Measurements from ENCODE around the gene SDF4. TPM values are rescaled to one million over a fixed set of nuclear protein-coding genes. Genes with fewer than 3 reads are reported as not detected.

The SDF4 gene
- total and polyA plus RNA-seq, 2 of the 4 experiments (the other 2 are of a cell fraction): 57.0 to 250 TPM

DNA sequence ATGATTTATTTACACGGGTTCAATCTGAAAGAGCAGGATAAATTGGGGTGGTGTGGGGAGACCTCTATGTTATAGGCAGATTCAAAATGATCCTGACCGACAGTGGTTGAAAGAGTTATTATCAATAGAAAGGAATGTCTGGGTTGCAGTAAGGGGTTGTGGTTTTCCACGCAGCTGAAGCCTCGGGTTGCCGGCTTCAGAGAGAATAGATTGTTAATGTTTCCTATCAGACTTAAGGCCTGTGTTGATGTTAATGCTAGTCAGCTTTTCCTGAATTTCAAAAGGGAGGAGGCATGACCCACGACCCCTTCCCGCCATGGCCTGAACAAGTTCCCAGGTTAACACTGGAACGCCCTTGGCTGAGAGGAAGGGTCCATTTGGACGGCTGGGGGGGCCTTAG lies 44.0 kb upstream of the SDF4 start:
- peak overlapping the region; percentile 44; the same call in 1 of the 2 replicates for H2BK120ac ChIP-seq (ENCODE audit: low read depth, low read length)
- intact Hi-C loops (cut with micrococcal nuclease) (no loop called here), dilution Hi-C loops (cut with HindIII; ENCODE audit: low sequenced_read_pairs, unreplicated experiment) (no loop called here), in situ Hi-C loops (cut with MboI; ENCODE audit: low sequenced_read_pairs) (no loop called here)
- WGBS, 2 experiments (ENCODE audit: extremely low coverage in 2 of 2, insufficient read length in 1 of 2): 48% methylated on average over 3 of the region's 9 CpGs; no CpG with 5 or more reads in 1 of the 2 experiments
- H3K4me1 ChIP-seq (ENCODE audit: control insufficient read depth, insufficient read depth, low read length): peaks cover 30% of the 10 kb centered on the region
- peak overlapping the region; percentile 52 for H4K91ac ChIP-seq (ENCODE audit: insufficient read depth, low read depth, low read length)
- H3K36me3 ChIP-seq (ENCODE audit: control insufficient read depth, insufficient read depth, low read length): peaks cover 12% of the 10 kb centered on the region
- H3K9me3 ChIP-seq (ENCODE audit: control insufficient read depth, insufficient read depth, low read length): no peaks in the 10 kb centered on the region
- H4K8ac ChIP-seq (ENCODE audit: low read depth in 2 of 2, low read length in 2 of 2): peak overlapping the region; percentile 64 to 68; a peak in 3 of 4 replicates
- peak overlapping the region; percentile 90 for H3K4ac ChIP-seq (ENCODE audit: low read depth, low read length)
- H2BK20ac ChIP-seq (ENCODE audit: low read depth, low read length): peak overlapping the region; percentile 90
- peak overlapping the region; percentile 87; the same call in 1 of the 3 replicates for H2BK15ac ChIP-seq (ENCODE audit: low read depth, low read length)
- ChIA-PET POLR2A (ENCODE audit: unreplicated experiment) (no interaction called here), CTCF (interaction anchor here (0.6 to 1.2 kb wide), 2 partner anchors 15 to 27 kb away, joined by 3 to 5 read pairs; no protein-coding TSS in a partner anchor)
- peak overlapping the region; percentile 93 for H2AK9ac ChIP-seq (replicated peaks; ENCODE audit: low read depth, low read length, poor library complexity)
- peaks cover 8 to 38% of the 10 kb centered on the region in 2 experiments; a peak in 3 of 4 replicates for H3K79me1 ChIP-seq (ENCODE audit: low read depth in 1 of 2, low read length in 2 of 2)
- peak overlapping the region; percentile 79; the same call in 1 of the 2 replicates for H3K14ac ChIP-seq (replicated peaks; ENCODE audit: low read depth, low read length)
- peaks cover 13% of the 10 kb centered on the region for H4K20me1 ChIP-seq (ENCODE audit: insufficient read depth, low read length)
- H2BK5ac ChIP-seq (ENCODE audit: low read depth, low read length, poor library complexity, severe bottlenecking): peak overlapping the region; percentile 60
- peak overlapping the region; percentile 95; the same call in 1 of the 2 replicates for H2AK5ac ChIP-seq (ENCODE audit: low read depth, low read length)
- no peak overlapping the region for H3K4me3 ChIP-seq (ENCODE audit: insufficient read depth, low read depth, low read length)
- no peak overlapping the region for H3K18ac ChIP-seq (ENCODE audit: low read depth, low read length)
- H3K27me3 ChIP-seq (ENCODE audit: control insufficient read depth, insufficient read depth, low read length): no peaks in the 10 kb centered on the region
- H3K9me1 ChIP-seq (ENCODE audit: insufficient read depth, low read length): peaks cover 19% of the 10 kb centered on the region
- H3K9ac ChIP-seq (ENCODE audit: low read depth, low read length): no peak overlapping the region
- no peak for TF ChIP-seq MAFK (IDR thresholded peaks at IDR 0.05; ENCODE audit: low read depth, low read length)
- TF ChIP-seq, protein P1, sequence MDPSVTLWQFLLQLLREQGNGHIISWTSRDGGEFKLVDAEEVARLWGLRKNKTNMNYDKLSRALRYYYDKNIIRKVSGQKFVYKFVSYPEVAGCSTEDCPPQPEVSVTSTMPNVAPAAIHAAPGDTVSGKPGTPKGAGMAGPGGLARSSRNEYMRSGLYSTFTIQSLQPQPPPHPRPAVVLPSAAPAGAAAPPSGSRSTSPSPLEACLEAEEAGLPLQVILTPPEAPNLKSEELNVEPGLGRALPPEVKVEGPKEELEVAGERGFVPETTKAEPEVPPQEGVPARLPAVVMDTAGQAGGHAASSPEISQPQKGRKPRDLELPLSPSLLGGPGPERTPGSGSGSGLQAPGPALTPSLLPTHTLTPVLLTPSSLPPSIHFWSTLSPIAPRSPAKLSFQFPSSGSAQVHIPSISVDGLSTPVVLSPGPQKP (IDR thresholded peaks at IDR 0.05; ENCODE audit: borderline replicate concordance, low read depth, low read length): no peak
- TF ChIP-seq, protein P2, sequence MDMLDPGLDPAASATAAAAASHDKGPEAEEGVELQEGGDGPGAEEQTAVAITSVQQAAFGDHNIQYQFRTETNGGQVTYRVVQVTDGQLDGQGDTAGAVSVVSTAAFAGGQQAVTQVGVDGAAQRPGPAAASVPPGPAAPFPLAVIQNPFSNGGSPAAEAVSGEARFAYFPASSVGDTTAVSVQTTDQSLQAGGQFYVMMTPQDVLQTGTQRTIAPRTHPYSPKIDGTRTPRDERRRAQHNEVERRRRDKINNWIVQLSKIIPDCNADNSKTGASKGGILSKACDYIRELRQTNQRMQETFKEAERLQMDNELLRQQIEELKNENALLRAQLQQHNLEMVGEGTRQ (IDR thresholded peaks at IDR 0.05; ENCODE audit: low read depth, low read length): no peak
- TF ChIP-seq CHD1 (IDR thresholded peaks at IDR 0.05; ENCODE audit: low read depth, low read length): no peak
- no peak for TF ChIP-seq RAD21 (IDR thresholded peaks at IDR 0.05; ENCODE audit: low read length)
- no peak for TF ChIP-seq FOS (IDR thresholded peaks at IDR 0.05; ENCODE audit: low read depth, low read length)
- no peak for TF ChIP-seq CEBPB (IDR thresholded peaks at IDR 0.05; ENCODE audit: low read depth, low read length)
- TF ChIP-seq NFE2L2 (IDR thresholded peaks at IDR 0.05; ENCODE audit: low read depth, low read length): no peak
- TF ChIP-seq RCOR1 (IDR thresholded peaks at IDR 0.05; ENCODE audit: insufficient replicate concordance, low read length): no peak
- DNase-seq (peak; percentile 59), ATAC-seq (ENCODE audit: low read depth) (no peak)
- peak overlapping the region; percentile 76; the same call in 1 of the 2 replicates for H3K27ac ChIP-seq (ENCODE audit: insufficient read depth, low read length)
- 0 out of 2 replicates have a peak overlapping the region, but pooled peaks have one; percentile 5 for H3K4me2 ChIP-seq (ENCODE audit: low read depth, low read length)
- H3K56ac ChIP-seq (ENCODE audit: extremely low read depth, insufficient read depth, low read length): no peak overlapping the region
- peak overlapping the region; percentile 74 for H3K23ac ChIP-seq (ENCODE audit: low read depth, low read length)
- no TSS peak for BruUV-seq (replicated peaks)
- no peak overlapping the region for H2AFZ ChIP-seq (replicated peaks; ENCODE audit: low read length, poor library complexity)
- H4K5ac ChIP-seq (ENCODE audit: low read depth, low read length): peak overlapping the region; percentile 51; the same call in 1 of the 2 replicates

Data from IMR-90 (cell line).